Activated CD8-positive, alpha-beta memory T cell treated with anti-CD3 and anti-CD28 coated beads, Interleukin-2, amount 50 U/mL, for 24 hours (primary cell): ENCODE data around the gene FAM174B.
"Not testable (repeated sequence)": the region's sequence is repeated elsewhere in the genome, so short reads cannot be mapped to it uniquely, and the experiment has no call there.

Experiments
- DNase-seq: peaks from one replicate; pipeline ENCODE4 v3.0.0-alpha.2; 2020; ENCODE audit errors: extremely low read depth

The FAM174B gene

DNA sequence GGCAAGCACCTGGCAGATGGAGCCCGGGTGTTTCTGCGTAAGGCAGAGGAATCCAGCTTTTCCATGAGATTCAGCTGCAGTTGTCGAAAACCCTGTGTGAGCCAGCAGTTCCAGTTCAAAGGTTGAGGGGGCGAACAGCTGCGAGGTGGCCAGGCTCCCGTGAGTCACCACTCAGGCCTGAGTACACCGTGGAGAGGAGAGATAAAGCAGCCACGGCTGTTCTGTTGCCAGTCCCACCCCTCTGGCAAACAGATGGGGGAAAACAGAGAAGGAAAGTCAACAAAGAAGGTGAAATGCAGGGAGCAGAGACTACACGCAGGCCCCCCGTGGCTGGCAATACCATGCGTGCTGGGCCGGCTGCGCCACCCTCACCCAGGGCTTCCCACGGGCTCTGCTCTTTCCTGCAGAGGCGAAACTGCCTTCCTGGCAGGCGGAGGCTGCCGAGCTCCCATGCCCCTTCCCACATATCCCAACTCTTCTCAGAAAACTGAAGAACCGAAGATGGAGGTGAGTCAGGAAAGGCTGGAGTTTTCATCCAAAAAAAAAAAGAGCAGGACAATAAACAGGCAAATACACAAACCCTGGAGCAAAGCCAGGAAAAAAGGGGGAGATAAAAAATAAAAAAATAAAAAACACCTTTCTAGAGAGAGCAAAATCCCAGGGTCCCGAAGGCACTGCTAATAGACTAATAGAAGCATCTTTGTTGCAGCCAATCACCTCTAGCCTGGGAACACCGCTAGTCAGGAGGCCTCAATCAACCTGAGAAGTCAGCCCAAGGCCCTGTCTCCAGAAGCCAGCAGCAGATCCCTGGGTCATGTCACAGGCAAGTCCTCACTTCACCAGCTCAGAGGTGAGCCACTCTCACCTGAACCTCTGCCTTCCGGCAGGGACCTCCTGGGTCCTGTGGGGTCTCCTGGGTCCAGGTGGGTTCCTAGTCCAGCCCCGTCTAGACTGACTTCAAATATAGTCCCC lies 37.7 kb downstream of the FAM174B start:
- no peak for DNase-seq

DNA sequence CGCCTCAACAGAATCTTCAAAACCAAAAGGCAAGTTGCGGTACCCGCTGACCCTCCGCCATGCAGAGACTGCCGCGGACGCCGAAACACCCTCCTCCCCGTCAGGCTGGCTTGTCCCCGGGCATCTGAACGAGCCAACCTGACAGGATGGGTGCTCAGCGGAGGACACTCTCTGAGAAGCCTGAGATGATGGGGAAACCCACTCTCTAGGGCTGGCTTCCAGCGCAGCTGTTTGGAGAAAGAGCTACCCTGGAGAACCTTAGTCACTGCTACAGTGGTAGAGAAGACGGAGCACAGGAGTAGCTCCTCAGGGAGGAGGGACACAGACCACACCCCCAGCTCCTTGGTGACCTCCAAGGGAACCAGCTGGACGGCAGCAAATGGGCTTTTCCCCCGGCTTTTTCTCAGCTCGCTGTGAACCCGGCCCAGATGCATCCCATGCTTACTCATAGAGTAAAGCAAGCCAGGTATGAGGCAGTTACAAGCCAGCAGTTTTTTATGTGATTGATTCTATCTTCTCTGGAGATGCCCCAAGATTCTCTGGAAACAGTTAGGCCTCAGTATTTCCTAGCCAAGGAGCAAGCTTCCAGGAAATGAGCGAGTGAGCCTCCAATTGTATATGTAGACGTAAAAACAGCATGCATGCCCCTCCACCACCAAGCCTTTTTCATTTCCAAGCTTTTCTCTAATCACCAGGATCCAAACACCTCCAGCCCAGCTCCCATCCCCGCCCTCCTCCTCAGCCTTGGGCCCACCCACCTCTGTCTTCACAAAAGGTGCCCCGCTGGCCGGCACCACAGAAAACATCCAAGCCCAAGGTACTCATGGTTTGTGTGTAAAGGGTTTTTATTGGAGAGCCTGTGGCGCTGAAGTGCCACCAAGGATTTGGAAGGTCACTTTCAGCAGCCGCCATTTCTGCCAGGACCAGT lies 38.7 kb downstream of the FAM174B start:
- no peak for DNase-seq

DNA sequence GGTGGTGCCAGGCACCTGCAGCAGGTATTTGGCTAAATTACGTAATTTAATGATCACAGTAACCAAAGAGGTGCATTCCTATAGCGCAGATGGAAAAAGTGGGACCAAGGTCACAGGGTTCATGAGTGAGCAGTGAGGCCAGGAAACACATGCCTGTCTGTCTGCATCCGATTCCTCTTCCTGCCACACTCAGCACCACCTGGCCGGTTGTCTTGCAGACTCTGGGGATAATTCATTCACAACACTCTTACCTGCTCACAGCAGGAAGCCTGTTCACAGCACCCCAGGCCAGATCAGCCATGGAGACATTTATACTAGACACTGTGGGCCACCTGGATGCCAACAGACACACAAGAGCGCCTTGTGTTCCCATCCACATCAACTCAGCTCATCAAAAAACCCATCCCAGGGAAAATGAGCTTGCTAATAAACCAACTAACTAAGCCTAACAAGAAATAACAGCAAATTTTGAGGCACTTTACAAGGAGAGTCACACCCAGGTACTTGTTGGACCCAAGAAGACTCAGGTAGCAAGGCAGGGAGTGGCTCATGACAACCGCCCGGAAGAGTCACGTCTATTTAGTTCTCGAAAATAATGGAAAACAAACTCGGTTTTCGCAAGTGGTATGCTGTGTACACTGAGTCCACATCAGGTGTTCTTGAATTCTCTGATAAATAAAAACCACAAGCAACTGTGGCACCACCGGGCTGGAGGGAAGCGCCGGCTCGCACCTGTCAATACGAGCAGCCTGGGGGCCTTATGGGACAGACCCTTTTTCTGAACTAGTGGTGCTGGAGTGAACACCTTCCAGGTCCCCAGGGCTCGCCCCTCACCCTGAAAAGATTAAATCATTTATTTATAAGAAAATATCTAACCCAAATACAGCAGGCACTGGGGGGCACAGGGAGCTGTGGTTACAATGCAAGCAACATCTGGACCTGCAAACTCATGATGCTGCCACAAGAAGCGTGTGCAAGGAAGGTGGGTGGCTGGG lies 40.5 kb downstream of the FAM174B start:
- no peak for DNase-seq

DNA sequence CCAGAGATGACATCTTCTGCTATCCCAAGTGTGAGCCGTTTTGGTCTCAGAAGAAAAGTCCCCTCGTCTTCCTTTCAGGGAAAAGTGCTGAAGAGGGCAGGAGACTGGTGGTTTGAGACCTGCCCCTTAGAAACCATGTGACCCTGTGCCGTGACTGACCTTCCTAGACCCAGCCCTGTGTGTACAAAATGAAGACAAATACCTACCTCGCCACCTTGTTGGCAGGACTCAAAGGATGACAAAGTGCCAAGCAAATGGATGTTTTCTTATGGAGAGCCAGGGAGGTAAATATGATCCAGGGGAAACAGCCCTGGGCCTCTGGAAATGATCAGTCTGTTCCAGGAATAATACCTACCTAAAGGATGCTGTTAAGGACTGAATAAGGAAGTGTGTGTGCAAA lies 41.3 kb downstream of the FAM174B start:
- no peak for DNase-seq

DNA sequence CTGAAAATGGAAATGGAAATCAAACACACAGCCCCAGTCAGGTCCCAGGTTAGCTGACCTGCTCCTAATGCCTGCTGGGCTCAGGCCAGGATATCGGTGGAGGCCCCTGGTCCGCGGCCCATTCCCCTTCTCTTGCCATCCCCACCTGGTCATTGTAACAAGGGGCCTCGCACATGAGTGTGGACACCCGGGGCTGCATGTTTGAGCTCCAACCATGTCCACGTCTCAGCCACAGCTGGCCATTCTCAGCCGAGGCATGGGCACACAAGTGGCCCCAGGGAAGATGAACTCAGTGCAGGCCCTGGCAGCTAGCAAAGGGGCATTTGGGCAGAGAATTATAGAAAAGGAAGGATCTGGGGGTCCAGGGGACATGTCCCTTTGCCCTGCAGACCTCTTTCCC lies 41.7 kb downstream of the FAM174B start:
- no peak for DNase-seq

DNA sequence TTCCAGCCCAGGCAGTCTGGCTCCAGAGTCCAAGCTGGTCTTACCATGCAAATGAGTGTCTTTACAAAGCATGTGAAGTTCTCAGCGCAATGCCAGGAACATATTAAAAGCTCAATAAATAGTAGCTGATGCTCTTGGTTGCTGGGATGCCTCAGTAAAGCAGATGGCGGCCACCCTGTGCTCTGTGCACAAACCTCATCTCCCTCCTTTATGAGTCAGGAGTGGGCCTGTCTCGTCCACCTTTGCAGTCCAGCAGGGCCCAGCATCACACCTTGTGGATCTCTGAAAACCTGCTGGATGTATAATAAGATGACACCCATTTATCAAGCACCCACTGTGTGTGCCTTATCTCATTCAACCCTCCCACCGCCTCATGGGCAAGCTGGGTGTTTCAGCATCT lies 42.7 kb downstream of the FAM174B start:
- no peak for DNase-seq

DNA sequence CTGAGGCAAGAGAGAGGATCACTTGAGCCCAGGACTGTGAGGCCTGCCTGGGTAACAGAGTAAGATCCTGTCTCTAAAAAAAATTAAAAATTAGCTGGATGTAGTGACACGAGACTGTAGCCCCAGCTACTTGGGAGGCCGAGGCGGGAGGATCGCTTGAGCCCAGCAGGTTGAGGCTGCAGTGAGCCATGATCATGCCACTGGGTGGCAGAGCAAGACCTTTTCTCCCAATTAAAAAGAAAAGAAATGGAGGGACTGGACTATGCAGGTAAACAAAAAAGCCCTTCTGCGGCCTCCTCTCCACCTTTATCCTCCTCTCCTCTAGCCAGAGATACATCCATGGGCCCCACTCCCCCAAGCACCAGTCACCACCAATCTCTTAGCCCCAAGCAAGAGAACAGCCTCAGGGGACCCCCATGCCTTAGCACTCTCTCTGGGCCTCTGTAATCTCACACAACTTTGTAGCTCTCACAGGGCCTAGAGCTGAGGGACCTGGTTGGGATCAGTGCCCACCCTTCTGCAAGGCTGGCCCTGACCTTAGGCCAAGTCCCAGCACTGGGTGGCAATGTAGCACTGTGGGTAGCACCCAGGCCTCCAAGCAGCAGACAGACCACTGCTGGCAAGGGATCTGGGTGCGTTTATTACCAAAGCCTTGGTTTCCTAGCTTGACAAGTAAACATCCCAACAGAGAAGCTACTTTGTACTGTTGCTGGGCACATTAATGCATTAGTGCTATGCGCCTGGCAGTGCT lies 43.4 kb downstream of the FAM174B start:
- no peak for DNase-seq

DNA sequence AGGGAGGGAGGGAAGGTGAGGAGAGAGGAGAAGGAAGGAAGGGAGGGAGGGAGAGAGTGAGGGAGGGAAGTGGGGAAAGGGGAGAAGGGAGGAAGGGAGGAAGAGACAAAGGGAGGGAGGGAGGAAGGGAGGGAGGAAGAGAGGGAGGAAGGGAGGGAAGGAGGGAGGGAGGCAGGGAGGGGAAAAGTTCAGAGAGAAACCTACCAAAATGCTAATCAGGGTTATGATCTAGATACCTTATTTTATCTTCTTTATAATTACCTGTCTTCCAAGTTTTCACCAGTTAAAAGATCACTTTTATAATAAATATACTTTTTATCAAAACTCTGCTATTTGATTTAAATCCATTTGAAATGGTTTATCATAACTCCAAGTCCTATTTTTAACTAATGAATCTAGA lies 44.4 kb downstream of the FAM174B start:
- DNase-seq = no peak

DNA sequence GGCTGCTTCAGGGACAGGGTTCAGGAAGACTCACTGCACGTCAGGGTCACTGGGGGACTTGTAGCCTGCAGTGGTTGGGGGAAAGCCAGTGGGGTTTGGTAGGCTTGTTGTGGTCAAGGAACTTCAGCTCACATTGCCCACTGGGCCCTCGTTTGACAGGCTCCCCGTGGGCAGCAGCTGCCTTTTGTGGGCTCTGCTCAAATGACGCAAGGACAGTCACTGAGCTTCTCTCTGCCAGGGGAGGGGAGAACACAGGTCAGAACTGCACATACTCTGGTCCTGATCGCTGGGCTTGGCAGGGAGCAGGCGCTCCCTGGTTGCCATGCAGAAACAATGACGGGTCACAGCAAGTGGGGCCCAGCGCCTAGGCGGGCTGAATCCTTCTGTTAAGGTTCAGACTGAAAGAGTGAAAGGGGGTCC lies 45.5 kb downstream of the FAM174B start:
- no peak for DNase-seq

DNA sequence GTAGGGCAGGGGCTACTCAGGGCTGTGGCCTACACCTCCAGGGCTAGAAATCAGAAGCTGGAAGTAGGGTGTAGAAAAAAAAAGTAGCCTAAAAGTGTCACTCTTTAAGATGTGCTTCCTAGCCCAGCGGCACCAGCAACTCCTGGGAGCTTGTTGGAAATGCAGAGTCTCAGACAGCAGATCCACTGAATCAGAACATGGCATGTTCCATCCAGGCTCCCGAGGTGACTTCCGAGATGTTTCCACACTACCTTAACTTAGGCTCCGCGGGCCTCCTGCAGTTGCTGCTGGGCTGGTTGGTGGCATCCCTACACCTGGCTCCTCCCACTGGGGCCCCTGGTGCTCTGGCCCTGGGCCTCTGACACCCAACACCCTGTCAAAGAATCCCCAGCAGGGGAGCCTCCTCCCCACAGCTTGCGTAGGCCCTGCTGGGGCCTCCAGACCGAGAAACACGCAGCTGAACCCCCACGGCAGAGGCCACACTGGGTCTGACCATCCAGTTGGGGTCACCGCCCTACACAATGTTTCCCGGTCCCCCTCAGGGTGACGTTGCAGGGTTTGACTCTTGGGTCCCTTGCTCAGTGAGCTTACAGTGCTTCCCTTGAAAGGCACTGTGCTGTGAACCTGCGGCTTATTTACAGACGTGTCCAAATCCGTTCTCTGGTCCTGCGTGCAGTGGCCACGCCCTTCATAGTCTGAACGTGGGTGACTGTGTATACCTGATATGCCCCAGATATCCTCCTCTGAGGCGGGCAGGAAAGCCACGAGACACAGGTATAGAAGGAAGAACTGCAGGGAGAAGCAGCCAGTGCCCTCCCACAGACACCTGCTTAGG lies 46.5 kb downstream of the FAM174B start:
- DNase-seq = no peak

DNA sequence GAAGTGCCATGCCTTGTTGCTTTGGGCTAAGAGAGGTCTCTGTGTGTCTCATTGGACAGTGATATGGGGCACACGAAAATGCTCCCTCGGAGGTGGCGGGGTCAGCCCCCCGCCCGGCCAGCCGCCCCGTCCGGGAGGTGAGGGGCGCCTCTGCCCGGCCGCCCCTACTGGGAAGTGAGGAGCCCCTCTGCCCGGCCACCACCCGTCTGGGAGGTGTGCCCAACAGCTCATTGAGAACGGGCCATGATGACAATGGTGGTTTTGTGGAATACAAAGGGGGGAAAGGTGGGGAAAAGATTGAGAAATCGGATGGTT lies 48.8 kb downstream of the FAM174B start:
- not testable (repeated sequence) for DNase-seq

DNA sequence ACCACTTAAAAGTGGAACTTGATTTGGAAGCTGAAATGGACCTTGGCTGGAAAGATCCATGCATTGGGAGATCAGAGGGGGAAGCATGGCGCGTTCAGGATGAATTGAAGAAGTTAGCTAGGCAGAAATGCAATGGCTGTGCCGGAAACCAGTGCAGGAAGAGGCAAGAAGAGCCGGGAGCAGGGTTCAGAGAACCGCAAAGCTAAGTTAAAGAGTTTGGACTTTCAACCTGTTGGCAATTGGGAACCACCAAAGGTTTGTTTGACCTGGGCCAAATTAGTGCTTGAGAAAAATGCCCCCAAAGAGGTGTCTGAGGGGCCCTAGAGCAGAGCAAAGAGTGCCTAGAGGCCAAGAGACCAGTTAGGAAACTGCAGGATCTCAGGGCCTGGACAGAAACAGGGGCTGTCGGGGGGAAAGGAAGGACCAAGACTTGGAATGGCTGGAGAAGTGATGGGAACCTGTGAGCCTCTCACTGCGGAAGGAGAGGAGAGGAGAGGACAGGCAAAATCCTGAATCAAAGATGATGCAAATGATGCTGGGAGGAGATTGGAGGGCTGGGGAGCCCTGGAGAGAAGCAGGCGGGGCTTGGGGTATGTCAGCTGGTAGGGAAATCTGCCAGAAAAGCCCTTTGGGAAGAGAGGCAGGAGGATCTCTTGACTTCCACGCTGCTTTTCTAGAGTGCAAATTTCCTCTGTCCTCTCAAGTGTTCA lies 49.3 kb downstream of the FAM174B start:
- no peak for DNase-seq

DNA sequence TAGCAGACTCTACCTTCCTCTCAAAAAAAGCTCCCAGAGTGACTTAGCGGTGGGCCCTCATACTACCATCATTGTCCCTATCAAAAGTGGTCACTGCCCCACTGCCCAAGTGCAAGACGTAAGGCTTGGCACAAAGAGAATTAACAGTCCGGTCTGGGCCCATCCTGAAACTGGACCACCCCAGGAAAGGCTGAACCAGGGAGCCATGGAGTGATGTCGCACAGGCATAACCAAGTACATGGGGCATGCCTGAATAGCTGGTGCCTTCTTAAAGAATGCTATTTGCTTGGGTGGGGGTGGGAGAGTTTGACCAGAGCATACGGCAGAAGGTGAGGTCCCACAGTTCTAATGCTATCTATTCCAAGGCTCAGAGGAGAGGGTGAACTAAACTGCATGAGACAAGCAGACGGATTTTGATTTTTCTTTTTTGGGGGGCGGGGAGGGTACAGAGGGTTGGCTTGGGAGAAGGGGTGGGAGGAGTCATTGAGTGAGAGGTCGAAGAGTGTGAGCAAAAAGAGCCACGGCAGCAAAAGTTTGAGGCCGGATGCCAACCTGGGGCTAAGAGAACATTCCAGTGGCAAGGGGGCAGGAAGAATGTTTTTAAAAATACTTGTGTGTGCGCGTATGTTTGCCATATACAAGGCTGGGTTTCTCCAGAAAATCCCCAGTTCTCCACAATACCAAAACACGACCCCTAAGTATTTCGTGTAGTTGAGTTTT lies 50.2 kb downstream of the FAM174B start:
- DNase-seq = no peak

DNA sequence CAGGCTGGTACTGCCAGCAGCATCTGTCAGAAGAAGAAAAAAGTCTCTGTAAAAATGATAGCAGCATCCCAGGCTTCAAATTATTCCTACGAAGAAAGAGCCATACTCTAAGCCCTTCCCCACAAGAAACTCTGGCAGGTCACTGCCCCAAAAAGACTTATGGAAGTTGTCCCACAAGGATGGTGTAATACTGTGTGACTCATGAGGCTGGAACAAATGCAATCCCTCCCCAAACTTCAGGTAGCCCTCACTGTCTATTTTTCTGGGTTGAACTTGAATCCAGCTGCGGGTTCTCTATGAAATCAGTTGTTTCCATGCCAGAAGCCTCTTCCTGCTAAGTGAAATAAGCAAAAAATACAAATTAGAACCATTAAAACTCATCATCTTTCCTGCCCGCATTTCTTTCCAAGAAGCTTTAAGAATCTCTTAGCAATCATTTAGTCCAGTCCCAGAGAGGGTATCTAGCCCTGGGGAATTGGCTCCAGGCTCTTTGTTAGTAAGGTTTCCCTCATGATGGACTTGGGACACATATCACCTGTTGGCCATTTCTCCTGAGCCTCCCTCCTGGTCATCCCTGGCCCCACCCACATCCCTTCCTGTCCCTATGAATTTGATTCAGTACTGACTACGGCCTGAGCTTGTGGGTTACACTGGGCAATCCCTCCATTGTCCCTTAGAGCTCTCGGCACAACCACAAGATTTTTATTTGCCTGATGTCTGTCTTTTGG lies 51.7 kb downstream of the FAM174B start:
- no peak for DNase-seq

DNA sequence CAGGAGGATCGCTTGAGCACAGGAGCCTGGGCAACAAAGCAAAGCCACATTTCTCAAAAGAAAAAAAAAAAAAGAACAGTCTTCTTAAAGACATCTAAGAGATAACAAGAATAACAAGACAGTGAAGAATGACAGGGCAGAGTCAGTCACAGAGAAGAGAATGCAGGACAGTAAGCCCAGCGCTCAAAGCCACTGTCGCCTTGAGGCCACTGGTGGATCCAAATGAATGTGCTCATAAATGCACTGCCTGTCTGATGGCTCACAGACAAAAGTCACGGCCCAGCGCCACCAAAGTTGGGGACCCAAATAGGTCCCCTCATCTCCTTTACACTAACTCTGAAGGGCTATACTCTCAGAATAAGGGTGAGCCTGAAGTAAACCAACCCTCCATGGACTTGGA lies 52.3 kb downstream of the FAM174B start:
- DNase-seq = no peak

DNA sequence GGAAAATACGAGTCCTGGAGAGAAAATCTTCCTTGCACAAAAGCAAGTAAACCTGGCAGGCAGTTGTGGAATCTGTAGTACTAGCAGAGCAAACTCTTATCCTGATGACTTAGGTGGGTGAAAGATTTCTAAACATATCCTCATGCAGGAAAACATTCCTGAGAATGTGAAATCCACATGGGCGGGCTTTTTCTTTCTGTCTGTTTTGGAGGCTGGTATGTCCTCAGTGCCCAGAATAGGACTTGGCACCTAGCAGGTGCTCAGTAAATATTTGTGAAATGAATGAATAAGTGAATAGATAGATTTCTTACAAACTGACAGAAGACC lies 53.3 kb downstream of the FAM174B start:
- no peak for DNase-seq

DNA sequence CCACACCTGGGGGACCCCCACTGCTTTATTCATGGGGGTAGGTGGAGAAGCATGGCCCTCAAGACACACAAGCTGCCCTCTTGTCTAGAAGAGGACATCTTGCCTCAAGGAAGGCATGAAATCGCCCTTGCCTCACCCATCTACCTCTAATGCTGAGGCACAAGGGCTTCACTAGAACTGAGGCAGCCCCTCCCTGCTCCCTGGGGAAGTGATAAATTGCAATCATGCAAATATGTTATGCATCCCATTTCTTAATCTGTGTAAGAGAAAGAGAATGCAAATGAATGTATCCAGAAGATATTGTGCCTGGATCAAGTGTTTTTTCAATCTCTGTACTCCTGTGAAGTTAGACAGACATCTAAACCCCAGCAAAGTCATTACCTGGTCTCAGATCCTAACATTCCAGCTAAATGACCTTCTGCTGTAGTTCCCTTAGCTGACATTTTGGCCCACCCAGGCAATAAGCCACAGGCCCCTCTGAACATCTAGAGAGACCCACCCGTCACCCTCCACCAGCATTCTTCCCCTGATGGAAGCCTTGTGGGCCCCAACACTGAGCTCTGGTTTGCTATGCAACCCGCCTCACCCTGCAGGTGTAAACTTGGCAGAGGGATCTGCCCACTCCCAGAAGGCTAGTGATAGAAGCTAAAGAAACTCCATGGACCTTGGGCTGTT lies 53.8 kb downstream of the FAM174B start:
- no peak for DNase-seq
